H1 (cell line): ENCODE data around the gene GRHL3. TPM values are rescaled to one million over a fixed set of nuclear protein-coding genes. Genes with fewer than 3 reads are reported as not detected.
A peak's percentile ranks its signal among the peaks of the same experiment; 100 is the strongest.

Source experiments
- CTCF ChIA-PET: fragments of 300-600 bp; sonication (Branson Sonifier 250); formaldehyde crosslinking; loops from one replicate; lab custom pipeline; 2021; ENCODE audit not compliant: partially characterized antibody; lab: Charles Lee
- POLR2A ChIA-PET: fragments of 300-600 bp; sonication (Branson Sonifier 250); formaldehyde crosslinking; loops from one replicate; lab custom pipeline; 2021; ENCODE audit warnings: inconsistent platforms; ENCODE audit not compliant: partially characterized antibody; lab: Charles Lee
- DNase-seq, 2 experiments: peaks; one replicate each; pipeline versions ENCODE4 v3.0.0 to v3.0.0-alpha.2; 2010 to 2022; ENCODE audit warnings: low spot score in 2 of 2, low read depth in 1 of 2, mixed read lengths in 1 of 2
- FAIRE-seq: peaks from 2 replicates; lab custom pipeline; 2011; peaks lifted over from hg19 to GRCh38; lab: Jason Lieb, UNC
- H2AFZ ChIP-seq: 2 replicates; pipeline ENCODE4 v1.8.1; 2012; ENCODE audit warnings: low read length, inconsistent platforms
- H2AK5ac ChIP-seq: 2 replicates; pipeline ENCODE4 v1.6.1; 2013; ENCODE audit warnings: low read depth, low read length
- H2BK120ac ChIP-seq: replicated peaks from 2 replicates; pipeline ENCODE3; 2013; ENCODE audit warnings: low read depth, low read length, inconsistent platforms
- H2BK12ac ChIP-seq: 2 replicates; pipeline ENCODE4 v1.6.1; 2013; ENCODE audit warnings: low read depth, low read length
- H2BK15ac ChIP-seq: 2 replicates; pipeline ENCODE4 v1.6.1; 2013; ENCODE audit warnings: low read length
- H2BK20ac ChIP-seq: 2 replicates; pipeline ENCODE4 v1.6.1; 2013; ENCODE audit warnings: low read length
- H2BK5ac ChIP-seq: 2 replicates; pipeline ENCODE4 v1.6.1; 2013; ENCODE audit warnings: low read depth, low read length
- H3K14ac ChIP-seq: 2 replicates; pipeline ENCODE4 v1.6.1; 2013; ENCODE audit warnings: inconsistent platforms; ENCODE audit not compliant: insufficient read length
- H3K18ac ChIP-seq: 2 replicates; pipeline ENCODE4 v1.6.1; 2013; ENCODE audit warnings: low read length; ENCODE audit errors: extremely low read depth
- H3K23ac ChIP-seq: 2 replicates; pipeline ENCODE4 v1.6.1; 2013; ENCODE audit warnings: inconsistent platforms; ENCODE audit not compliant: insufficient read length
- H3K23me2 ChIP-seq: 2 replicates; pipeline ENCODE4 v1.6.1; 2013; ENCODE audit warnings: low read depth, low read length
- H3K27ac ChIP-seq: 2 replicates; pipeline ENCODE4 v1.6.1; 2011; ENCODE audit warnings: low read depth, low read length, inconsistent platforms
- H3K27me3 ChIP-seq, 4 experiments: replicated peaks in 1 of 4; 1 replicate in 1 of 4; 2 replicates in 3 of 4; pipeline versions ENCODE4 v1.6.1 to v1.8.1; 2011 to 2013; ENCODE audit warnings: low read length in 3 of 4, mild to moderate bottlenecking in 3 of 4, inconsistent platforms in 2 of 4, mixed read lengths in 2 of 4, moderate library complexity in 1 of 4; ENCODE audit not compliant: control insufficient read depth in 3 of 4, insufficient read depth in 3 of 4; ENCODE audit errors: extremely low read depth in 1 of 4
- H3K36me3 ChIP-seq, 4 experiments: 2 replicates each; pipeline versions ENCODE4 v1.6.1 to v1.8.1; 2011 to 2013; ENCODE audit warnings: mild to moderate bottlenecking in 4 of 4, low read length in 3 of 4, moderate library complexity in 2 of 4, control low read depth in 1 of 4, inconsistent platforms in 1 of 4; ENCODE audit not compliant: insufficient read depth in 4 of 4, control insufficient read depth in 2 of 4
- H3K4ac ChIP-seq: replicated peaks from 2 replicates; pipeline ENCODE3; 2013; ENCODE audit warnings: low read length, low read depth, mixed read lengths, inconsistent platforms; ENCODE audit not compliant: insufficient read length
- H3K4me1 ChIP-seq, 4 experiments: replicated peaks in 1 of 4; 1 replicate in 1 of 4; 2 replicates in 3 of 4; pipeline versions ENCODE4 v1.6.1 to v1.8.1; 2011 to 2013; ENCODE audit warnings: low read length in 3 of 4, inconsistent platforms in 2 of 4, mixed read lengths in 1 of 4; ENCODE audit not compliant: insufficient read depth in 4 of 4, control insufficient read depth in 3 of 4
- H3K4me2 ChIP-seq, 2 experiments: 2 replicates each; pipeline versions ENCODE4 v1.6.1 to v1.8.1; 2011 to 2013; ENCODE audit warnings: low read depth in 2 of 2, low read length in 2 of 2, control low read depth in 1 of 2, inconsistent platforms in 1 of 2, mild to moderate bottlenecking in 1 of 2; ENCODE audit not compliant: insufficient read depth in 1 of 2
- H3K4me3 ChIP-seq, 4 experiments: fragments of 200-600, 300-600 bp in 1 of 4; sonication (generic), shearing (Covaris generic), sonication (Bioruptor Twin) in 1 of 4; 2 replicates each; pipeline versions ENCODE4 v1.5.1 to v1.8.1; 2011 to 2016; ENCODE audit warnings: low read length in 4 of 4, low read depth in 3 of 4, control low read depth in 2 of 4, inconsistent platforms in 2 of 4, mild to moderate bottlenecking in 2 of 4, mixed read lengths in 1 of 4, moderate library complexity in 1 of 4; ENCODE audit not compliant: insufficient read depth in 2 of 4; ENCODE audit errors: extremely low read depth in 1 of 4
- H3K56ac ChIP-seq: replicated peaks from 2 replicates; pipeline ENCODE3; 2013; ENCODE audit warnings: low read depth, mild to moderate bottlenecking, mixed read lengths, low read length, inconsistent platforms; ENCODE audit not compliant: insufficient read length
- H3K79me1 ChIP-seq: 2 replicates; pipeline ENCODE4 v1.6.1; 2013; ENCODE audit warnings: low read depth, low read length, control low read depth
- H3K79me2 ChIP-seq, 2 experiments: 2 replicates each; pipeline versions ENCODE4 v1.6.1 to v1.8.1; 2012 to 2013; ENCODE audit warnings: low read length in 2 of 2, mild to moderate bottlenecking in 2 of 2, inconsistent platforms in 1 of 2; ENCODE audit not compliant: insufficient read depth in 2 of 2, control insufficient read depth in 1 of 2
- H3K9ac ChIP-seq, 4 experiments: replicated peaks in 1 of 4; 1 replicate in 1 of 4; 2 replicates in 3 of 4; pipeline versions ENCODE4 v1.6.1 to v1.8.1; 2011 to 2013; ENCODE audit warnings: low read depth in 3 of 4, low read length in 3 of 4, control low read depth in 2 of 4, mild to moderate bottlenecking in 2 of 4, moderate library complexity in 2 of 4, inconsistent platforms in 1 of 4; ENCODE audit errors: extremely low read depth in 1 of 4
- H3K9me3 ChIP-seq, 2 experiments: 2 replicates each; pipeline versions ENCODE4 v1.6.1 to v1.8.1; 2012 to 2013; ENCODE audit warnings: mild to moderate bottlenecking in 2 of 2, moderate library complexity in 2 of 2, control low read depth in 1 of 2, inconsistent platforms in 1 of 2, low read depth in 1 of 2, low read length in 1 of 2, mixed read lengths in 1 of 2; ENCODE audit not compliant: insufficient read depth in 2 of 2
- H4K20me1 ChIP-seq, 2 experiments: replicated peaks in 1 of 2; 2 replicates each; pipeline versions ENCODE3 to v1.8.1; 2011 to 2013; ENCODE audit warnings: inconsistent platforms in 2 of 2, low read length in 2 of 2, mild to moderate bottlenecking in 1 of 2; ENCODE audit not compliant: insufficient read depth in 2 of 2, control insufficient read depth in 1 of 2
- H4K5ac ChIP-seq: 2 replicates; pipeline ENCODE4 v1.6.1; 2013; ENCODE audit warnings: low read length, low read depth, mixed read lengths, inconsistent platforms; ENCODE audit not compliant: insufficient read length
- H4K8ac ChIP-seq: 2 replicates; pipeline ENCODE4 v1.8.0; 2013; ENCODE audit warnings: mild to moderate bottlenecking, moderate library complexity, low read length, inconsistent platforms; ENCODE audit not compliant: insufficient read depth; ENCODE audit errors: extremely low read depth
- H4K91ac ChIP-seq: replicated peaks from 2 replicates; pipeline ENCODE3; 2013; ENCODE audit warnings: low read length, mixed read lengths, inconsistent platforms; ENCODE audit not compliant: insufficient read length
- ASH2L ChIP-seq: fragments of 200-600, 300-600 bp; sonication (generic); IDR thresholded peaks from one replicate; pipeline ENCODE4 v1.7.1; 2017; ENCODE audit warnings: low read length
- BACH1 ChIP-seq: IDR thresholded peaks from 2 replicates; pipeline ENCODE4 v1.6.1; 2012; ENCODE audit warnings: low read length, improper control_type of control experiment
- CEBPB ChIP-seq: IDR thresholded peaks from 2 replicates; pipeline ENCODE4 v1.6.1; 2012; ENCODE audit warnings: low read depth, low read length
- CREB1 ChIP-seq: IDR thresholded peaks from 2 replicates; pipeline ENCODE4 v1.6.1; 2012; ENCODE audit warnings: inconsistent platforms
- FOSL1 ChIP-seq: IDR thresholded peaks from 2 replicates; pipeline ENCODE4 v1.6.1; 2011; ENCODE audit warnings: mild to moderate bottlenecking, low read depth, low read length, moderate library complexity; ENCODE audit not compliant: insufficient read depth
- KDM1A ChIP-seq: fragments of 200-600, 300-600 bp; sonication (generic); IDR thresholded peaks from 2 replicates; pipeline ENCODE4 v1.7.1; 2016; ENCODE audit warnings: mild to moderate bottlenecking, low read length, borderline replicate concordance
- NANOG ChIP-seq: IDR thresholded peaks from 2 replicates; pipeline ENCODE4 v1.6.1; 2011; ENCODE audit warnings: low read length, low read depth, mild to moderate bottlenecking, inconsistent platforms; ENCODE audit not compliant: insufficient read depth, poor library complexity, severe bottlenecking
- POLR2AphosphoS5 ChIP-seq: IDR thresholded peaks from 2 replicates; pipeline ENCODE4 v1.6.1; 2011; ENCODE audit warnings: low read depth, low read length
- RAD21 ChIP-seq, 2 experiments: IDR thresholded peaks in 1 of 2; conservative IDR thresholded peaks in 1 of 2; 2 replicates each; pipeline ENCODE4 v1.6.1; 2011; ENCODE audit warnings: low read depth in 2 of 2, low read length in 2 of 2, improper control_type of control experiment in 1 of 2, inconsistent platforms in 1 of 2, mild to moderate bottlenecking in 1 of 2, moderate library complexity in 1 of 2
- RNF2 ChIP-seq: fragments of 200-900, 300-1000 bp; sonication (generic); IDR thresholded peaks from 2 replicates; pipeline ENCODE4 v1.7.1; 2016; ENCODE audit warnings: borderline replicate concordance, low read depth, mild to moderate bottlenecking, antibody characterized with exemption, low read length; ENCODE audit not compliant: poor library complexity, severe bottlenecking; ENCODE audit errors: missing control alignments
- SP2 ChIP-seq: IDR thresholded peaks from 2 replicates; pipeline ENCODE4 v1.6.1; 2012; ENCODE audit warnings: mild to moderate bottlenecking, low read length, inconsistent platforms
- SRF ChIP-seq: IDR thresholded peaks from 2 replicates; pipeline ENCODE4 v1.6.1; 2011; ENCODE audit warnings: mild to moderate bottlenecking, low read depth, low read length, moderate library complexity
- TAF1 ChIP-seq: IDR thresholded peaks from 2 replicates; pipeline ENCODE4 v1.6.1; 2011; ENCODE audit warnings: mild to moderate bottlenecking, low read depth, low read length
- YY1 ChIP-seq: IDR thresholded peaks from 2 replicates; pipeline ENCODE4 v1.6.1; 2011; ENCODE audit warnings: low read depth, mild to moderate bottlenecking, low read length
- WGBS, 2 experiments: shearing (Covaris generic) in 1 of 2; methylation state at CpG; one replicate each; pipeline versions ENCODE4 v1.1.6 to v1.1.7; 2013 to 2015; ENCODE audit warnings: low lambda C conversion rate in 2 of 2, mixed read lengths in 2 of 2, inconsistent platforms in 1 of 2, low coverage in 1 of 2, missing lambda C conversion rate in 1 of 2; ENCODE audit not compliant: insufficient replicate concordance in 2 of 2, insufficient coverage in 1 of 2, insufficient read length in 1 of 2; ENCODE audit errors: extremely low coverage in 1 of 2, missing lambda C conversion rate in 1 of 2; 5-methylcytosine and 5-hydroxymethylcytosine counted together
- polyA plus RNA-seq, 7 experiments: library from polyadenylated mRNA; depleted of rRNA in 3 of 7; stranded (reverse) in 5 of 7; unstranded in 2 of 7; fragments of >200 nt in 5 of 7; fragments of 200-250 nt in 2 of 7; gene quantifications; 1 replicate in 5 of 7; 2 replicates in 1 of 7; 4 replicates in 1 of 7; pipeline versions ENCODE4 v1.2.1 to v1.2.3, GENCODE V29; 2011 to 2013; ENCODE audit warnings: missing spikeins in 2 of 7, mixed read lengths in 2 of 7
- total RNA-seq: library from RNA; stranded (reverse); fragmentation: NEBNext Ultra II Directional; extraction: Animal tissue kit (Norgen Biotek cat#: 25700); gene quantifications from 2 replicates; pipeline ENCODE4 v1.2.1, GENCODE V29; 2021

Gene GRHL3
- total and polyA plus RNA-seq, 2 of the 8 experiments (the other 6 are each of a cell fraction or from before 2014, with no cell fraction given), result 0.80 to 1.8 TPM

- Histone ChIP-seq H2BK5ac (no peak overlapping the region), H2BK15ac (no peak overlapping the region), H3K18ac (no peak overlapping the region; the same call in 1 of the 2 replicates), H4K8ac (no peak overlapping the region), H3K9ac (no peak overlapping the region), H3K4ac (no peak overlapping the region)
- no peak for DNase-seq
- POLR2A ChIA-PET, result interaction anchor here (0.9 to 1.5 kb wide), 2 partner anchors 11 to 20 kb away, joined by 3 to 4 read pairs; no protein-coding TSS in a partner anchor
- TF ChIP-seq CREB1 (no peak), FOSL1 (no peak), CEBPB (no peak), BACH1 (no peak), TAF1 (no peak), ASH2L (no peak), KDM1A (no peak), NANOG (no peak), SRF (no peak), YY1 (no peak), RNF2 (no peak), RAD21 (IDR thresholded peaks at IDR 0.05 in 1 of 2, conservative IDR thresholded peaks at IDR 0.05 in 1 of 2; ENCODE audit: low read depth in 2 of 2, low read length in 2 of 2) (no peak), POLR2AphosphoS5 (no peak), SP2 (no peak)
- TF ChIP-seq, all 59 proteins: peak for 0
- H3K36me3 ChIP-seq, result no peaks in the 10 kb centered on the region
- no peaks in the 10 kb centered on the region for H3K79me1 ChIP-seq
- H2AFZ ChIP-seq, result no peak overlapping the region; the same call in 1 of the 2 replicates
- H3K79me2 ChIP-seq, result no peaks in the 10 kb centered on the region
- no peak overlapping the region for H3K14ac ChIP-seq
- peak overlapping the region; percentile 6; the same call in 1 of the 2 replicates for H2BK20ac ChIP-seq
- 84% methylated on average over 4 of the region's 4 CpGs; no CpG with 5 or more reads in 1 of the 2 experiments for WGBS, 2 experiments
- no peaks in the 10 kb centered on the region for H4K20me1 ChIP-seq
- no peak overlapping the region for H3K27ac ChIP-seq
- H3K23me2 ChIP-seq, result no peaks in the 10 kb centered on the region; the same call in 1 of the 2 replicates
- H3K4me3 ChIP-seq, result no peak overlapping the region
- CTCF ChIA-PET, result interaction anchor here (0.8 to 5.7 kb wide), 8 partner anchors 9 to 143 kb away, joined by 3 to 28 read pairs (median 5); no protein-coding TSS in a partner anchor
- no peak overlapping the region for H2BK120ac ChIP-seq
- no peak overlapping the region for H2AK5ac ChIP-seq
- H3K4me1 ChIP-seq, result peaks cover 2 to 13% (median 7%) of the 10 kb centered on the region in 4 experiments; a peak in 6 of 7 replicates
- H3K27me3 ChIP-seq, result no peaks in the 10 kb centered on the region
- H3K56ac ChIP-seq, result no peak overlapping the region
- no peak overlapping the region for H4K91ac ChIP-seq
- H3K9me3 ChIP-seq, result no peaks in the 10 kb centered on the region
- no peak overlapping the region for H3K4me2 ChIP-seq
- no peak overlapping the region for H4K5ac ChIP-seq
- no peak overlapping the region for H3K23ac ChIP-seq
- no peak for FAIRE-seq
- H2BK12ac ChIP-seq, result no peak overlapping the region
Measured at GRCh38 chr1:24297852-24298232, 21.3 kb upstream of the GRHL3 start.
